GM12873 (cell line): ENCODE data around the gene SLC2A2.

Experiments used
- TF ChIP-seq, protein P1 (sequence below): IDR thresholded peaks from 2 replicates; pipeline ENCODE4 v1.5.1; 2012; ENCODE audit warnings: low read depth, mild to moderate bottlenecking, moderate library complexity, low read length, control low read depth; ENCODE audit not compliant: insufficient read depth; ENCODE audit errors: missing control alignments

SLC2A2 gene

GRCh38 chr3:171059978-171060377 lies 33.5 kb upstream of the SLC2A2 start:
- TF ChIP-seq, protein P1, sequence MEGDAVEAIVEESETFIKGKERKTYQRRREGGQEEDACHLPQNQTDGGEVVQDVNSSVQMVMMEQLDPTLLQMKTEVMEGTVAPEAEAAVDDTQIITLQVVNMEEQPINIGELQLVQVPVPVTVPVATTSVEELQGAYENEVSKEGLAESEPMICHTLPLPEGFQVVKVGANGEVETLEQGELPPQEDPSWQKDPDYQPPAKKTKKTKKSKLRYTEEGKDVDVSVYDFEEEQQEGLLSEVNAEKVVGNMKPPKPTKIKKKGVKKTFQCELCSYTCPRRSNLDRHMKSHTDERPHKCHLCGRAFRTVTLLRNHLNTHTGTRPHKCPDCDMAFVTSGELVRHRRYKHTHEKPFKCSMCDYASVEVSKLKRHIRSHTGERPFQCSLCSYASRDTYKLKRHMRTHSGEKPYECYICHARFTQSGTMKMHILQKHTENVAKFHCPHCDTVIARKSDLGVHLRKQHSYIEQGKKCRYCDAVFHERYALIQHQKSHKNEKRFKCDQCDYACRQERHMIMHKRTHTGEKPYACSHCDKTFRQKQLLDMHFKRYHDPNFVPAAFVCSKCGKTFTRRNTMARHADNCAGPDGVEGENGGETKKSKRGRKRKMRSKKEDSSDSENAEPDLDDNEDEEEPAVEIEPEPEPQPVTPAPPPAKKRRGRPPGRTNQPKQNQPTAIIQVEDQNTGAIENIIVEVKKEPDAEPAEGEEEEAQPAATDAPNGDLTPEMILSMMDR = no peak

DNA sequence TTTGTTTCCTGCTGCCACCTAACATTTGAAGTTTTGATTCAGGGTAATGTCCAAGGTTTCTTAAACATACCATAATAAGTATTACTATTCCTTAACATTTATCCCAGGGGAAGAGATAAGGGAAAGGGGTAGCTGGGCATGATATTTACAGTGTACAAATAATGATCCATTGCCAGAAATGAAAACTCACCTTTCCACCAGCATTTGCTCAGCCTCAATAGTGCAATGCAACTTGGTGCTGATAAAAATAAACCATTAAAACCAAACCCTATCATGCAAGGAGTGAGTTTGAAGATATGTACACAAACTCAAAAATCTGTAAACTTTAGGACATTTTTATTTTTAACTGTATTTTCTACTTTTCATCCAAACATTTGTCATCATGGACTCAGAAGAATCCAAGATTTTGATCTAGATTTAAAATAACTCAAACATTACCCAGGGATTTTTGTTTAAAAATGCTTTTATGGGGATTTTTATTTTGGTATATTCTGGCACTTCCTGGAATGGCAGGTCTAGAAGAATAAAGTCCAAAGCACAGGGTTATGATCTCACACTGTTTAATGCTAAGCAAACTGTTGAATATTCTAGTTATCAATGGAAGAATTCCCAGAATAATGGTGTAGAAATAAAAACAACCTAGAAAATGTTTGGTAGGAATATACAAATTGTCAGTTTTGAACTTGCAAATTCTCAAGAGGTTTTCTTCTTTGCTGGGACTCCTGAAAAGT lies 32.5 kb upstream of the SLC2A2 start:
- TF ChIP-seq, protein P1 = no peak

- TF ChIP-seq, protein P1 = no peak
Observed at GRCh38 chr3:171058058-171058457, 31.5 kb upstream of the SLC2A2 start.

DNA sequence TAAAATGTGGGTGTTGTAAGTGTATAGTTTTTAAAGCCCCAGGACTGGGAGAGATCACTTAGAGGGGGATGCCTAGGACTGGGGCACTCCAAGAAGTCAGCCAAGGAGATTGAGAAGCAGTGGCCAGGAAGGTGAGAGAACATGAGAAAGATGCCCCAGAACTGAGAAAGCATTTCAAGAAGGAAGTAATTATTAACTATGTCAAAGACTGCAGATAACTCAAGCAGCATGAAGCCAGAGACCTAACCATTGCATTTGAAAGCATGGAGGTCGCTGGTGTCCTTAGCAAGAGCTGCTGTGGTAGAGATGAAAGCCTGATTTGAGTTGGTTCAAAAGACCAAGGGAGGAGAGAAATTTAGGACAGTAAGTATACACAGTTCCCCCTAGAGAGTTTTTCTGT lies 30.6 kb upstream of the SLC2A2 start:
- TF ChIP-seq, protein P1 = no peak

- TF ChIP-seq, protein P1 = no peak
Observed at GRCh38 chr3:171056528-171056927, 30.0 kb upstream of the SLC2A2 start.

GRCh38 chr3:171055336-171056178 lies 29.0 kb upstream of the SLC2A2 start:
- TF ChIP-seq, protein P1 = no peak

GRCh38 chr3:171054921-171055320 lies 28.4 kb upstream of the SLC2A2 start:
- TF ChIP-seq, protein P1 = no peak
